Fibroblast of upper back skin (primary cell): ENCODE data around the gene BZW2.
"Not testable (repeated sequence)": the region's sequence is repeated elsewhere in the genome, so short reads cannot be mapped to it uniquely, and the experiment has no call there.

Experiments
- DNase-seq: peaks from one replicate; pipeline ENCODE4 v3.0.0-alpha.2; 2013

Gene BZW2

DNA sequence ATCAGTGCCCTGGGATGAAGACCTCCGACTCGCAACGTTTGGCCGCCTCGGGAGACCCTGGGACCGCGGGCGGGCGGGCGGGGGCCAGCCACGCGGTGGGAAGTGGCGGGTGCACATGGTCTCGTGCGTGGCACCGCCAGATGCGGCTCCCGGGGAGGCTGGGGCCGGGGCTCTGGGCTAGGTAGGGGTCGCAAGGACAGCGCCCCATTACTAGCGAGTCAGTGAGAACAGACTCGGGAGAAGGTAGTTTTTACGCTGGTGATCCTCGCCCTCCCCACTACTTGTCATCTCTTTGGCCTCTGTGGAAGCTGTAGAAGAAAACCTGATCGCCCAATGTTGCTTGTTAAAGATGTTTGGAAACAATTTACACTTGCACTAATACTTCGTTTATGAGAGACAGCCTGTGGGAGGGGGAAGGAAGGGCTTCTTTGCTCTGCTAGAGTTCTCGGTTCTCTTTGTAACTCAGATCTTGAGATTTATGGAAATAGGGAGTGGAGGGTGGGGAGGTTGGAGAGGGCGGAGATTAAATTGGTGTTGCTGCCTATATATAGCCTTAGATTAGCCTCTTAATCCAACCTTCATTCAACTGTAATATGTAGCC lies 591 bp downstream of the BZW2 start:
- peak; percentile 25 for DNase-seq

- peak; percentile 25 for DNase-seq
These were observed 1.5 kb downstream of the BZW2 start for GRCh38 chr7:16647435-16647960.

- no peak for DNase-seq
These were observed 2.6 kb downstream of the BZW2 start for GRCh38 chr7:16648551-16648950.

DNA sequence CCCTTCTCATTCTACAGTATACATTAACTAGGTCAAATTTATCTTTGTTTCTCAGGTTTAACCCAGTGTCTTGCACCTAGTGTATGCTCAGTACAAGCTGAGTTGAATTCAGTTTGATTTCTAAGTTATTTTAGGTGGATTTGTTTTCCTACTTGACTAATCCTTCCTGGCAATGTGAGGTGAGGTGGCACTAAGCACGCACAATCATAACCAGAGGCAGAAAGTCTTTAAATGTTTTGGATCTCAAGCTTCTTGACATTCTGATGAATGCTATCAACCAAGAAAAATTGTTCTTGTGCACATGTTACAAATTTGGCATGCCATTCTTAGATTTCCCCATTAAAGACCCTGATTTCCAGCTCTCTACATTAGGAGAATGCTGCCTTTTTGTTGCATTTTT lies 3.2 kb downstream of the BZW2 start:
- no peak for DNase-seq

DNA sequence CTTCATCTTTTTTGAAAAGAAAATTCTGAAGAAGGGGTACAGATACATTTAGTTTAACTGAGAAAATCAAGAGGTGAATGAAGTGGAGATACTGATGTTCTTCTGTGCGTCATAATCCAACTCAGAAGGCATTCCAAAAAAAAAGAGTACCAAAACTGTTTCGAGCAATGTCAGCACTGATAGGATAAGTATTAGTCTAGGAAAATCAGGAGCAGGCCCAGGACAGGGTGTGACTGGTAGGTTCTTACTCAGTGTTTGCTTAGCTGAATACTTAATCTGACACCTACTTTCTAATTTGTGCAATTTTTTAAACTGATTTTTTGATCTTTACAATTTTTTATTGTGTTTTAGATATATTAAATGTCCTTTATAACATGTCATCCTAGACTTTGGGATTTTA lies 4.3 kb downstream of the BZW2 start:
- DNase-seq, result no peak

- DNase-seq, result peak; percentile 25
These were observed 5.6 kb downstream of the BZW2 start for GRCh38 chr7:16651396-16652239.

DNA sequence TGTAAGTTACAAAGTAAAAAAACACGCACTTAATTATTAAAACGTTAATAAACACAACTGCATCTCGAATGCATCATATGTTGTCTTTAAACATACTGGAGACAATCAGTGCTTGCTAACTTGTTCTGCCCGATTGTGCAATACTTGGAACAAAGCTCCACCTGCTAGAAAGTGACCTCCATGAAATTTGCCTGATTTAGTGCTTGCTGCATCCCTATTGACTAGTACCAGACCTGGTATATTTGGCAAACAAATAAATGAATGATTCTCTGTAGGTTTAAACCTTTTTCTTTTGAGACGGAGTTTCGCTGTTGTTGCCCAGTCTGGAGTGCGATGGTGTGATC lies 6.2 kb downstream of the BZW2 start:
- no peak for DNase-seq

- DNase-seq, result no peak
These were observed 6.9 kb downstream of the BZW2 start for GRCh38 chr7:16652888-16653287.

- no peak for DNase-seq
These were observed 9.4 kb downstream of the BZW2 start for GRCh38 chr7:16655394-16655793.

- DNase-seq, result no peak
These were observed 10.2 kb downstream of the BZW2 start for GRCh38 chr7:16656141-16656540.

GRCh38 chr7:16657656-16658279 lies 11.8 kb downstream of the BZW2 start:
- peak; percentile 89 for DNase-seq

DNA sequence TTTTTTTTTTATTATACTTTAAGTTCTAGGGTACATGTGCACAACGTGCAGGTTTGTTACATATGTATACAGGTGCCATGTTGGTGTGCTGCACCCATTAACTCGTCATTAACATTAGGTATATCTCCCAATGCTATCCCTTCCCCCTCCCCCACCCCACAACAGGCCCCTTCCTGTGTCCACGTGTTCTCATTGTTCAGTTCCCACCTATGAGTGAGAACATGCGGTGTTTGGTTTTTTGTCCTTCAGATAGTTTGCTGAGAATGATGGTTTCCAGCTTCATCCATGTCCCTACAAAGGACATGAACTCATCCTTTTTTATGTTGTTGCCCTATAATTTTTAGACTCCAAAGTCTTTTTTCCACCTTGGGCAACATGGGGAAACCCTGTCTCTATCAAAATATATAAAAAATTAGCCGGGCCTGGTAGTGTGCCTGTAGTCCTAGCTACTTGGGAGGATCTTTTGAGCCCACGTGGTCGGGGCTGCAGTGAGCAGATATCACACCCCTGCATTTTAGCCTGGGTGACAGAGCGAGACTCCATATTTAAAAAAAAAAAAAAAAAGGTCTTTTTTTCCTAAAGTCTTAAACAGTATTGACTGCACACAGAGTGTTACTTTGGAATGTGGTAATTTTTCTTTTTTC lies 14.0 kb downstream of the BZW2 start:
- not testable (repeated sequence) for DNase-seq

GRCh38 chr7:16660702-16661464 lies 14.9 kb downstream of the BZW2 start:
- peak; percentile 84 for DNase-seq

DNA sequence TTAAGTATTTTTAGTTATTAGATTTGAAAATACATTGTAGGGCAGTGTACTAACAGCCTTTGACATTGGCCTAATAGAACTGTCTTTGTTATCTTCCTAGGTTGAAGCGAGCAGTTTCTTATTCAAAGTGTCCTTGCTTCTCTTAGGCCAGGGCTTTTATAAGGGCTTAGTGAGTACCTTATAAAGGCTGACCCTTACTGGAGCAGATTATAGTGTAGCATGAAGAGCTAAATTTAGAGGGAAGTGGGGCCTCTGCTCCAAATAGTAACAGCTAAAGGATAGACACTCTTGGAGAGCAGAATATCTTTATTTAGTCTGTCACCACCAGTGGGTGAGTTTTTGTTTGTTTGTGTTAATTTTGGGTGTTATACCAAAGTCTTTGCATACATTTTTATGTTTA lies 15.9 kb downstream of the BZW2 start:
- DNase-seq, result no peak

- DNase-seq, result no peak
These were observed 21.4 kb downstream of the BZW2 start for GRCh38 chr7:16667355-16667754.

- peak; percentile 98 for DNase-seq
These were observed 22.3 kb downstream of the BZW2 start for GRCh38 chr7:16668049-16668858.

DNA sequence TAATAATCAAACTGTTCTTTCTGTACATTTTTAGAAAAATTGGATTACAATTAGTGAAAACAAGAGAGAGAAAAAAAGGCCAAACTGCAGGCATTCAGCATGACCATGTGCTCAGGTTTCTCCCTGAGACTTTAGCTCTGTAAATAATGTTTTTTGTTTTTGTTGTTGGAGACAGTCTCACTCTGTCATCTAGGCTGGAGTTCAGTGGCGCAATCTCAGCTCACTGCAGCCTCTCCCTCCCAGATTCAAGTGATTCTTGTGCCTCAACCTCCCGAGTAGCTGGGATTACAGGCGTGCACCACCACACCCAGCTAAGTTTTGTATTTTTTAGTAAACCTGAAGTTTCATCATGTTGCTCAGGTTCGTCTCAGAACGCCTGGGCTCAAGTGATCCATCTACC lies 23.0 kb downstream of the BZW2 start:
- no peak for DNase-seq

- DNase-seq, result peak; percentile 48
These were observed 23.6 kb downstream of the BZW2 start for GRCh38 chr7:16669581-16669980.

- DNase-seq, result peak; percentile 45
These were observed 24.0 kb downstream of the BZW2 start for GRCh38 chr7:16670021-16670420.

DNA sequence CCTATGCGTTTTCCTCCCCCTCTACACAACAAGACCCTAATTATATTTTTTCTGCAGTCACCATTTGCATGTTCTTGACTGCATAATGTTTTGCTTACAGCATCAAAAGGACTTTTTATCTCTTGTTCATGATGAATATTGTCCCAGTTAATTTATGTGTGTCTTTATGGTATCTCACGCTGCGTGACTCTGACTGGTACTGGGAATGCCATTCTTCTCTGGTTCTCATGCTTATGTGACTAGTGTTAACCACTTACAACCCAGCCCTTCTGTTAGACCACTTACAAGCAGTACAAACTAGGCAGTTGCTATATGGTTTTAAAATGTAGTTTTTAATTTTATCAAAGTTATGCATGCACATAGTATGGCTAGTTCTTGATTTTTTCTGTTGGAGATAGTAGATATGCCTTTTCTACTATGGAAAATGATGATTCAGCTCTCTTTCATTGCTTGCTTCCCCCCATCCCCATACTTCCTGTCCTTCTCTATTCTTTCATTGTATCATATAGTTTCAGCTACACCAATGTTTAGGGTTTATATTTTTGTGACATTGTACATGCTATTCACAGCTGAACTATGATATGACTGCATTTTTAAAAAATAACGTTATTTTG lies 24.9 kb downstream of the BZW2 start:
- no peak for DNase-seq

- no peak for DNase-seq
These were observed 25.8 kb downstream of the BZW2 start for GRCh38 chr7:16671811-16672210.
